Brain microvascular endothelial cell (primary cell): ENCODE data around the gene HIF1A.

Experiments used
- DNase-seq: peaks from one replicate; pipeline ENCODE4 v3.0.0-alpha.2; 2020
- H3K27ac ChIP-seq: fragments of 250-450 bp; sonication (Bioruptor Pico); 2 replicates; pipeline ENCODE4 v1.5.1; 2020; ENCODE audit warnings: mild to moderate bottlenecking, moderate library complexity
- H3K27me3 ChIP-seq: fragments of 250-450 bp; sonication (Bioruptor Pico); replicated peaks from 2 replicates; pipeline ENCODE4 v1.5.1; 2020; ENCODE audit warnings: mild to moderate bottlenecking
- H3K36me3 ChIP-seq: fragments of 250-450 bp; sonication (Bioruptor Pico); replicated peaks from 2 replicates; pipeline ENCODE4 v1.5.1; 2020; ENCODE audit warnings: mild to moderate bottlenecking
- H3K4me3 ChIP-seq: 2 replicates; pipeline ENCODE4 v1.5.1; 2011; ENCODE audit warnings: low read depth, mild to moderate bottlenecking, control low read depth, low read length, moderate library complexity
- CTCF ChIP-seq: IDR thresholded peaks from 2 replicates; pipeline ENCODE4 v1.5.1; 2011; ENCODE audit warnings: low read depth, mild to moderate bottlenecking, moderate library complexity, low read length, control low read depth, inconsistent platforms; ENCODE audit errors: missing control alignments
- in situ Hi-C: cut with HindIII; loops from 2 replicates; pipeline ENCODE4 v1.10.0; 2017; ENCODE audit warnings: low sequenced_read_pairs, low pct_ligation_motif_present

Gene HIF1A

GRCh38 chr14:61716956-61717355 lies 21.6 kb downstream of the HIF1A start:
- H3K27ac ChIP-seq, result peak overlapping the region; percentile 40
- no peak for DNase-seq
- no peak for TF ChIP-seq CTCF
- H3K36me3 ChIP-seq, result peaks cover 23% of the 10 kb centered on the region
- peak overlapping the region; percentile 4 for H3K4me3 ChIP-seq
- in situ Hi-C loops, result loop anchor here (25.0 kb wide), 2 partner anchors 155 to 255 kb away; no protein-coding TSS in a partner anchor
- H3K27me3 ChIP-seq, result no peaks in the 10 kb centered on the region

GRCh38 chr14:61718039-61718438 lies 22.7 kb downstream of the HIF1A start:
- no peaks in the 10 kb centered on the region for H3K27me3 ChIP-seq
- peak overlapping the region; percentile 6 for H3K4me3 ChIP-seq
- no peak for DNase-seq
- H3K36me3 ChIP-seq, result peaks cover 30% of the 10 kb centered on the region
- no peak for TF ChIP-seq CTCF
- H3K27ac ChIP-seq, result peak overlapping the region; percentile 40
- in situ Hi-C loops, result loop anchor here (25.0 kb wide), 2 partner anchors 156 to 256 kb away; no protein-coding TSS in a partner anchor

- Histone ChIP-seq H3K27me3 (no peaks in the 10 kb centered on the region), H3K36me3 (peaks cover 44% of the 10 kb centered on the region), H3K4me3 (peak overlapping the region; percentile 13), H3K27ac (peak overlapping the region; percentile 28)
- no peak for DNase-seq
- TF ChIP-seq CTCF, result no peak
- in situ Hi-C loops, result loop anchor here (25.0 kb wide), 2 partner anchors 157 to 257 kb away; no protein-coding TSS in a partner anchor
Measured at GRCh38 chr14:61719344-61720293, 24.3 kb downstream of the HIF1A start.

GRCh38 chr14:61720294-61720661 lies 25.0 kb downstream of the HIF1A start:
- Histone ChIP-seq H3K4me3 (no peak overlapping the region), H3K27ac (peak overlapping the region; percentile 28), H3K36me3 (peaks cover 51% of the 10 kb centered on the region), H3K27me3 (no peaks in the 10 kb centered on the region)
- in situ Hi-C loops, result loop anchor here (25.0 kb wide), 2 partner anchors 158 to 258 kb away; no protein-coding TSS in a partner anchor
- no peak for TF ChIP-seq CTCF
- no peak for DNase-seq

- Histone ChIP-seq H3K27me3 (no peaks in the 10 kb centered on the region), H3K4me3 (no peak overlapping the region), H3K27ac (peak overlapping the region; percentile 28), H3K36me3 (peaks cover 55% of the 10 kb centered on the region)
- in situ Hi-C loops, result loop anchor here (25.0 kb wide), 2 partner anchors 158 to 258 kb away; no protein-coding TSS in a partner anchor
- no peak for TF ChIP-seq CTCF
- no peak for DNase-seq
Measured at GRCh38 chr14:61720741-61721140, 25.4 kb downstream of the HIF1A start.
